RWPE1 (cell line): ENCODE results near the gene MYH7.

Experiments
- CTCF ChIA-PET: fragments of 350-600 bp; sonication (Branson Sonifier 250); formaldehyde crosslinking; extraction: SDS; loops from one replicate; lab custom pipeline; 2021; lab: Yijun Ruan, JAX
- POLR2A ChIA-PET: fragments of 400-600 bp; formaldehyde crosslinking; extraction: SDS; loops from one replicate; lab custom pipeline; 2020; ENCODE audit warnings: antibody characterized with exemption; ENCODE audit not compliant: low non-redundant PET; lab: Yijun Ruan, JAX
- DNase-seq: peaks from one replicate; pipeline ENCODE4 v3.0.0; 2012; ENCODE audit warnings: low spot score
- H3K27ac ChIP-seq: fragments of 450-650 bp; 2 replicates; pipeline ENCODE4 v1.5.1; 2017
- CTCF ChIP-seq: fragments of 450-650 bp; conservative IDR thresholded peaks from 2 replicates; pipeline ENCODE4 v1.5.1; 2017; ENCODE audit warnings: low read depth, mild to moderate bottlenecking

Gene MYH7

GRCh38 chr14:23379366-23380196, 55.9 kb downstream of the MYH7 start:
- TF ChIP-seq CTCF: peak; percentile 94
- POLR2A ChIA-PET: no interaction called here
- no peak overlapping the region for H3K27ac ChIP-seq
- CTCF ChIA-PET: interaction anchor here (0.5 to 2.8 kb wide), 23 partner anchors 9 to 1349 kb away, joined by 3 to 34 read pairs (median 5); partner anchors contain the start of gene PABPN1
- DNase-seq: peak; percentile 68

GRCh38 chr14:23378612-23379220, 56.7 kb downstream of the MYH7 start:
- CTCF ChIA-PET: interaction anchor here (0.6 to 2.8 kb wide), 9 partner anchors 9 to 1350 kb away, joined by 3 to 34 read pairs (median 5); no protein-coding TSS in a partner anchor
- POLR2A ChIA-PET: no interaction called here
- DNase-seq: no peak

GRCh38 chr14:23377573-23378563, 57.6 kb downstream of the MYH7 start:
- POLR2A ChIA-PET: no interaction called here
- no peak overlapping the region for H3K27ac ChIP-seq
- CTCF ChIA-PET: interaction anchor here (0.6 to 2.7 kb wide), 4 partner anchors 8 to 601 kb away, joined by 3 to 13 read pairs (median 4); no protein-coding TSS in a partner anchor
- no peak for TF ChIP-seq CTCF
- no peak for DNase-seq

More at GRCh38 chr14:23378612-23379220, 56.7 kb downstream of the MYH7 start:
- TF ChIP-seq CTCF: no peak
- H3K27ac ChIP-seq: no peak overlapping the region

GRCh38 chr14:23377198-23377550, 58.3 kb downstream of the MYH7 start:
- POLR2A ChIA-PET: no interaction called here
- CTCF ChIA-PET: interaction anchor here (0.6 kb wide), 1 partner anchor 601 kb away, joined by 5 read pairs; no protein-coding TSS in a partner anchor
- no peak for DNase-seq
- no peak for TF ChIP-seq CTCF
- no peak overlapping the region for H3K27ac ChIP-seq

GRCh38 chr14:23376482-23377197, 58.8 kb downstream of the MYH7 start, which contains the start of gene CMTM5:
Gene CMTM5 (plus strand): TSS chr14:23377046. CDS start chr14:23377252, 206 bp downstream.
- no peak for DNase-seq
- no peak within 1 kb of the TSS for H3K27ac ChIP-seq
- TF ChIP-seq CTCF: no peak
- POLR2A ChIA-PET: no interaction called here
- CTCF ChIA-PET: interaction anchor here (0.6 to 0.8 kb wide), 2 partner anchors 50 to 126 kb away, joined by 3 to 5 read pairs; no protein-coding TSS in a partner anchor
